HG03571 (cell line): ENCODE measurements around the gene SYT7.
"Not testable (repeated sequence)": the region's sequence is repeated elsewhere in the genome, so short reads cannot be mapped to it uniquely, and the experiment has no call there.

Experiments
- ATAC-seq: cut with Tn5 transposase; IDR thresholded peaks from one replicate; pipeline ENCODE4 v1.9.1; 2021; ENCODE audit not compliant: unreplicated experiment

The SYT7 gene

DNA sequence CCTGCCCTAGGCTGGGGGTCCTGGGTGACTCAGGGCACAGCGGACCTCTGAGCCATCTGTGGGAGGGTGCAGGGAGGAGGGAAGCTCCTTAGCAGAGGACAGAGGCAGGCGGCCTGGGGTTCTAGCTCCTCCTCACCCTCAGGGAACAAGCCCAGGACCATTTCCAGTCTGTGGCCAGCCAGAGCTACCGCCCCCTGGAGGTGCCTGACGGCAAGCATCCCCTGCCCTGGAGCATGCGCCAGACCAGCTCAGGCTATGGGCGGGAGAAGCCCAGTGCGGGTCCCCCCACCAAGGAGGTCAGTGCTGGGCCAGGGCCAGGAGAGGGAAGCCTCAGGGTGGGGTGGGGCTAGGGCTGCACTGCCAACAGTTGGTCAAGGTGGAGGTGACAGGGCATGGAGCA lies 98.4 kb downstream of the SYT7 start:
- ATAC-seq: no peak

- no peak for ATAC-seq
Observed at GRCh38 chr11:61481806-61482205, 99.1 kb downstream of the SYT7 start.

DNA sequence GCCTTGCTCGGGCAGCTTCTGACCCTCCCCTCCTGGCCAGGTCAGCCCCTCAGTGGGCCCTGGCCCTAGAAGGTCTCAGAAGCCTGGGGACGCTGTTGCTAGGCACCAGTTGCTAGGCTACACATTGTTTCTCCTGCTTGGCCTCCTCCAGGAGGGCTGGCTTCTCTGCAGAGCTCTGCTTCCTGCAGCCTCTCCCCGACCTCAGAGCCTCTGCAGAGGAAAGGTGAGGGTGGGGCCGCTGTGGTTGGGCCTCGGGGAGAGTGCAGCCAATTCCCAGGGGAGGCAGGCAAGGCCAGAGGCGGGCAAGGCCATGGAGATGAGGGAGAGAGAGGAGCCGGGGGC lies 99.9 kb downstream of the SYT7 start:
- ATAC-seq: no peak

GRCh38 chr11:61480261-61480993 lies 100.4 kb downstream of the SYT7 start:
- no peak for ATAC-seq

- ATAC-seq: not testable (repeated sequence)
Observed at GRCh38 chr11:61479360-61480058, 101.4 kb downstream of the SYT7 start.

GRCh38 chr11:61477727-61478148 lies 103.1 kb downstream of the SYT7 start:
- no peak for ATAC-seq

GRCh38 chr11:61477126-61477525 lies 103.8 kb downstream of the SYT7 start:
- ATAC-seq: no peak

GRCh38 chr11:61476371-61476770 lies 104.5 kb downstream of the SYT7 start:
- ATAC-seq: no peak

- ATAC-seq: no peak
Observed at GRCh38 chr11:61475433-61475832, 105.4 kb downstream of the SYT7 start.

DNA sequence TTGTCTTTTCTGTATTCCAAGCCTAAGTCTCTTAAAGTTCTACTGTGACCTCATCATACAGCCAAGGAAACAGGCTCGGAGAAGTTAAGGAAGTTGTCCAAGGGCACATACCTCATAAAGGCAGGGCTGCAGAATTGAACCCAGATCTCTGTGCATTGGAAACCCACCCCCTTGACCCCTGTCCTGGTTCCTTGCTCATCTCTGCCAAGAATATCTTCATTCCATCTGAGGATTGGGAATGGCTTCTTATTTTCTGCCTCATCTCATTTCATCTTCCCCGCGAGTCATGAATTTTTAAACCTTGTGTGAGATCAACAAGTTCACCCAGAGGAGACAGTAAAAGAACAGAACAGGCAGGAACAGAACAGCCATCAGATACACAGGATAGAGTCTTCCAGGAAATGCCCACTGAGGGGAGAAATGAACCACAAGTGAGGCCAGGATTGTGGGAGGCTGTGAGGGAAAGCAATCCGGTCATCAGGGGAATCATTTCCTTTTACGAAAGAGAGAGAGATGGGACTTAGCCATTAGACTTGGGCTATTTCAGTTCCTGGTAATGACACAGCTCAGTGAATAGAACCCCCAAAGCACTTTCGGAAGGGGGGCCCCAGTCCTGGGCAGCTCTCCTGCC lies 106.7 kb downstream of the SYT7 start:
- ATAC-seq: no peak

GRCh38 chr11:61473370-61474012 lies 107.4 kb downstream of the SYT7 start:
- no peak for ATAC-seq

DNA sequence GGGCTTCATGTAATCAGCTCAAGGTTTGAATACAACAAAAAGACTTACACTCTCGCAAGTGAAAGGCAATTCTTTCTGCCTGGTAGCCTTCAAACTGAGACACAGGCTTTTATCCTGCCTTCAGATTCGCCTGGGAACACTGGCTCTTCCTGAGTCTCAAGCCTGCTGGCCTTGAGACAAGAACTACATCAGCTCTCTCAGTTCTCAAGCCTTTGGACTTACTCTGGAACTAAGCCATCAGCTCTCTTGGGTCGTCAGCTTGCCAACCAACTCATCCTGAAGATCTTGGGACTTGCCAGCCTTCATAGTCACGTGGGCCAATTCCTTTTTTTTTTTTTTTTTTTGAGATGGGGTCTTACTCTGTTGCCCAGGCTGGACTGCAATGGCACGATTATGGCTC lies 108.0 kb downstream of the SYT7 start:
- ATAC-seq: no peak

- ATAC-seq: no peak
Observed at GRCh38 chr11:61472282-61472681, 108.6 kb downstream of the SYT7 start.

DNA sequence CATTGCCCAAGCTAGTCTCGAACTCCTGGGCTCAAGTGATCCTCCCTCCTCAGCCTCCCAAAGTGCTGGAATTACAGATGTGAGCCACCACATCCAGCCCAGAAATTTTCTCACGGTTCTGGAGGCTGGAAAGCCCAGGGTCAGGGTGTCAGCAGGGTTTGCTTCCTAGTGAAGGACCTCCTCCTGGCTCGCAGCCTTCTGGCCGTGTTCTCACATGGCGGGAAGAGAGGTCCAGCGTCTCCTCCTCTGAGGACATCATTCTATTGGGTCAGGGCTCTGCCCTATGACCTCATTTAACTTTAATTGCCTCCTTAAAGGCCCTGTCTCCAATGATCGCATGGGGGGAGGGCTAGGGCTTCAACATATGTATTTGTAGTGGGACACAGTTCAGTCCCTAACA lies 112.9 kb downstream of the SYT7 start:
- ATAC-seq: no peak

- ATAC-seq: not testable (repeated sequence)
Observed at GRCh38 chr11:61467602-61468001, 113.3 kb downstream of the SYT7 start.
